Effector CD8-positive, alpha-beta T cell (primary cell): ENCODE results near the gene APOBEC3B.
"Not testable (repeated sequence)": the region's sequence is repeated elsewhere in the genome, so short reads cannot be mapped to it uniquely, and the experiment has no call there.

Source experiments
- DNase-seq: peaks from one replicate; lab custom pipeline; 2025; lab: John Stamatoyannopoulos, UW

APOBEC3B gene

GRCh38 chr22:38997518-38997917, 15.4 kb downstream of the APOBEC3B start:
- no peak for DNase-seq

GRCh38 chr22:39003165-39003638, 21.1 kb downstream of the APOBEC3B start:
- DNase-seq: peak; percentile 38

- DNase-seq: no peak
Observed at GRCh38 chr22:39007177-39007576, 25.0 kb downstream of the APOBEC3B start.

GRCh38 chr22:39008271-39008850, 26.2 kb downstream of the APOBEC3B start:
- DNase-seq: not testable (repeated sequence)

GRCh38 chr22:39010946-39011345, 28.8 kb downstream of the APOBEC3B start:
- DNase-seq: no peak

- DNase-seq: no peak
Observed at GRCh38 chr22:39012533-39013511, 30.7 kb downstream of the APOBEC3B start.

- not testable (repeated sequence) for DNase-seq
Observed at GRCh38 chr22:39013561-39013941, 31.4 kb downstream of the APOBEC3B start.

GRCh38 chr22:39013942-39014722, 32.0 kb downstream of the APOBEC3B start, which contains the start of gene APOBEC3C:
Gene APOBEC3C, plus strand, starts transcription at chr22:39014257. Its CDS starts 106 bp downstream, at chr22:39014363.
- DNase-seq: peak; percentile 37

GRCh38 chr22:39014723-39015121, 32.6 kb downstream of the APOBEC3B start:
- not testable (repeated sequence) for DNase-seq

- DNase-seq: no peak
Observed at GRCh38 chr22:39016592-39016991, 34.4 kb downstream of the APOBEC3B start.

- no peak for DNase-seq
Observed at GRCh38 chr22:39017596-39018365, 35.6 kb downstream of the APOBEC3B start.

GRCh38 chr22:39020021-39020651, 38.0 kb downstream of the APOBEC3B start:
- DNase-seq: not testable (repeated sequence)

GRCh38 chr22:39021552-39022250, 39.6 kb downstream of the APOBEC3B start:
- DNase-seq: no peak

- DNase-seq: no peak
Observed at GRCh38 chr22:39024519-39025308, 42.6 kb downstream of the APOBEC3B start.

GRCh38 chr22:39026509-39027150, 44.5 kb downstream of the APOBEC3B start:
- no peak for DNase-seq

GRCh38 chr22:39027717-39028116, 45.6 kb downstream of the APOBEC3B start:
- DNase-seq: no peak

GRCh38 chr22:39028281-39028680, 46.1 kb downstream of the APOBEC3B start:
- no peak for DNase-seq

GRCh38 chr22:39029227-39029626, 47.1 kb downstream of the APOBEC3B start:
- DNase-seq: no peak

- no peak for DNase-seq
Observed at GRCh38 chr22:39030705-39031104, 48.6 kb downstream of the APOBEC3B start.
